Measurements from ENCODE around the gene S100A12.

- TF ChIP-seq POLR2A (IDR thresholded peaks at IDR 0.05) (no peak), CTCF (IDR thresholded peaks at IDR 0.05) (no peak), POLR2AphosphoS5 (IDR thresholded peaks at IDR 0.05) (no peak)
Measured at GRCh38 chr1:153337980-153338853, 37.2 kb downstream of the S100A12 start.
